Measurements from ENCODE around the gene RSPH6A. TPM values are rescaled to one million over a fixed set of nuclear protein-coding genes. Genes with fewer than 3 reads are reported as not detected.

The RSPH6A gene
- total and polyA plus RNA-seq, 2 of the 13 experiments (the other 11 are each of a cell fraction or from before 2014, with no cell fraction given) = 0.07 TPM; not detected in 1

- TF ChIP-seq ZNF547 (CRISPR knock-in tag; IDR thresholded peaks at IDR 0.05) (no peak), UBTF (CRISPR knock-in tag; IDR thresholded peaks at IDR 0.05) (0 out of 2 replicates have a peak, but pooled peaks have one; percentile 7), NFKBIZ (CRISPR knock-in tag; IDR thresholded peaks at IDR 0.05) (no peak), DDIT3 (CRISPR knock-in tag; IDR thresholded peaks at IDR 0.05) (no peak), ZNF350 (CRISPR knock-in tag; IDR thresholded peaks at IDR 0.05; ENCODE audit: borderline replicate concordance, low read depth) (no peak), ZBTB40 (IDR thresholded peaks at IDR 0.05) (no peak), ZBTB40 (CRISPR knock-in tag; IDR thresholded peaks at IDR 0.05) (0 out of 2 replicates have a peak, but pooled peaks have one; percentile 30), ZNF737 (CRISPR knock-in tag; IDR thresholded peaks at IDR 0.05; ENCODE audit: borderline replicate concordance) (no peak), ZNF546 (CRISPR knock-in tag; conservative IDR thresholded peaks at IDR 0.05) (peak; percentile 68; the same call in 1 of the 2 replicates), RFX5 (IDR thresholded peaks at IDR 0.05; ENCODE audit: low read depth, low read length) (no peak), KMT2B (CRISPR knock-in tag; IDR thresholded peaks at IDR 0.05) (0 out of 2 replicates have a peak, but pooled peaks have one; percentile 14)
These were observed 49.5 kb upstream of the RSPH6A start (continued) for GRCh38 chr19:45864629-45865082.

Data from HepG2 (cell line).